Activated T-helper 1 cell treated with Interleukin-2 at 50 U/mL for 16 hours (primary cell): ENCODE results near the gene ABRAXAS1.
"Not testable (repeated sequence)": the region's sequence is repeated elsewhere in the genome, so short reads cannot be mapped to it uniquely, and the experiment has no call there.

ENCODE experiments used
- DNase-seq: peaks from one replicate; pipeline ENCODE4 v3.0.0-alpha.2; 2020; ENCODE audit warnings: low read depth

Gene ABRAXAS1

DNA sequence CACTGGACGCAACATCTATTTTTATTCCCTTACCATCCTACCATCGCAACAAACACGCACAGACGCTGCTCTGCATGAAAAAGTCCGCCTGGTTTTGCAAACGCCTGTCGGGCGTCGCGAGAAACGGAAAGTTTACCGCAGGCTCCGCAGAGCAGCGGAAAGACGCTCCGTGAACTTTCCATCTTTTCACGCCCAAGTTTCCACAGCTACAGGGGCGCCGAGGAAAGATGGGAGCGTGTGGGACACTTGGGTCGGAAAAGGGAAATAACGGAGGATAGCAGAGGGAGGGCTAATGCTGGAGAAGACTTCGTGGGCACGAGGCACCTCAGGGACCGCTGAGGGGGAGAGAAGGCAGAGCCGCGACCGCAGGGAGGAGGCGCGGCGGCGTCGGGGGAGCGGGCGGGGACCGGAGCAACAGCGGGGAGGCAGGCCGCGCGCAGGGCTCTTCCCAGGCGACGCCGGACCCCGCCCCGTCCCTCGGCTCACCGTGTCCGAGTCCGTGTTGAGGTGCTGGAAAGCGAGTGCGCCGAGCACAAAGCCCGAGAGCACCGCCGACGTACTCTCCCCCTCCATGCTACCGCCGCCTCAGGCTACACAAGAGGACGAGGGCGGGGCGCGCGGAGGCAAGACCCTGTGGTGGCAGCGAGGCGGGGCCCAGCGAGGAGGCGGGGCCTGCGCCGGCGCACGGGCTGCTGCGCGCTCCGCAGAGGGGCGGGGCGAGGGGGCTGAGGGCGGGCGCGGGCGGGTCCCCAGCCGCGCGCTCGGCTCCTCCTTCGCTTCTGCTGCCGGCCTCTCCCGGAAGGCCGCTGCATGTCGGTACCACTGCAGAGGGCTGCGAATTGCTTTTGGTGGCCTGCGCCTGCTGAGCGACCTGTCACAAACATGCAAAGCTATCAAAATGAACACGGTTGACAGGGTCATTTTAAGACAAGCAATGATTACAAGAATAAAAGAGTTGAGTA is at the start of gene ABRAXAS1:
Gene ABRAXAS1 (minus strand): TSS at position 601 of the 962 bp plus-strand sequence. CDS start 28 bp downstream, at position 573.
- DNase-seq: peak; percentile 93

DNA sequence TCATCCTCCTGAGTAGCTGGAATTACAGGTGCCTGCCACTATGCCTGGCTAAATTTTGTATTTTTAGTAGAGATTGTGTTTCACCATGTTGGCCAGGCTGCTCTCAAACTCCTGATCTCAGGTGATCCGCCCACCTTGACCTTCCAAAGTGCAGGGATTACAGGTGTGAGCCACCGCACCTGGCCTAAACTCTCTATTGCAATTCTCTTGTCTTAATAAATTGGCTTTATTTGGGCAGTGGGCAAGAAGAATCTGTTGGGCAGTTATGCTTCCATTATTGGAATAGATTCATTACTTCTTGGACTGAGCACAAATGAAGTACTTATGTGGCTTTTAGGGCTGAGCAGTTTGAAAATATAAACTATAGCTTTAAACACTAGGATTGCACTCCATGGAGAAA is 42.8 kb upstream of the ABRAXAS1 start:
- no peak for DNase-seq

DNA sequence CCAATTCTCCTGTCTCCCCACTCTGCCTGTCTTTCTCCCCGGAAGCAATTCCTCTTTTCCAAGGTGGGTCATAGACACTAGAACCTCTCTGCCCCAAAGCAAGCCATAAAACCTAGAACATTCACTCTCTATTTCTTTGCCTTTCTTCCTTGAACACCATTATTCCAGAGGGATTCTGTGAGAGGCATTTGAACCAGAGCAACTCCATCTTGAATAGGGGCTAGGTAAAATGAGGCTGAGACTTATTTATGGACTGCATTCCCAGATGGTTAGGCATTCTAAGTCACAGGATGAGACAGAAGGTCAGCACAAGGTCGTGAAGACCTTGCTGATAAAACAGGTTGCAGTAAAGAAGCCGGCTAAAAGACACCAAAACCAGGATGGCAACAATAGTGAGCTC is 37.3 kb upstream of the ABRAXAS1 start:
- DNase-seq: no peak

DNA sequence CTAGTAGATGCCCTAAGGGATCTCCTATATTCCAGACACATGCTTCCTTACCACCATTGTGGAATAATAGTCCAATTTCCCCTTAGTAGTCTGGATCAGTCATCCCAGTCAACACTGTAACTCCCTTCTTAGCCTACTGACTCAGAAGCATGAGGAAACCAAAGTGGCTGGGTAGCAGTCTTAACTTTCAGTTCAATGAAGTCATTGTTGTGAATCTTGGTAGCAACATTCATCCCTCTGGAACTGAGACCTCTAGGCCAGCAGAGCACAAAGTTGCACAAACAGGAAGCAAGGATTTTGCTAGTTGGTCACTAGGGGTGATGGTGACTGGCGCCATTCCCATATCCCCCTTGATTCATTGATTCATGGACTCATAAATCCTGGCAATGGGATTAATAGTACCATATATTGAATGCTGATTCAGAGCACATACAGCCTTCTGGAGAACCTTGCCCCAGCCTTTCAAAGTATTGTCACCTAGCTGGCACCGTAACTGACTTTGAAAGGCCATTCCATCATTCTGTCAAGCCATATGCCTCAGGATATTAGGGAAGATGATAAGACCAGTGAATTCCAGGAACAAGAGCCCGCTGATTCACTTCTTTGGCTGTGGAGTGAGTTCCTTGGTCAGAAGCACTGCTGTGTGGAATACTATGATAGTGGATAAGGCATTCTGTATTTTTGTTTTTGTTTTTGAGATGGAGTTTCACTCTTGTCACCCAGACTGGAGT is 31.3 kb upstream of the ABRAXAS1 start:
- DNase-seq: no peak

DNA sequence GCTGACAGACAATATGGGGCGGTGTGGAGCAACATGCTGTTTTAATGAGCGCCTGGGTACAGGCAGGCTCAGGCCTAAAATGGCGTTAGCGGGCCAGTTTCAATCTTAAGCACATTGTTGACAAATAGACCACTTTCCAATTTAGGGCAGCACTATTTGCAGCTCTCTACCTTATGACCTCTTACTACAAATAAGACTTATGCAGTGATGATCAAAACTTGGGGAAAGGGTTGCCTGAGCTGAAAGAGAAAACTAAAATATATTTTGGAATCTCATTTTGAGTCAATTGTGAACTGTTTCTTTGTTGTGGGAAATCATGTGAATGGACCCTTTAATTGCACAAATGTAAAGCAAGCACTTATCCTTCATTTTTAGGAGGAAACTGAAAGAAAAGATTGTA is 25.5 kb upstream of the ABRAXAS1 start:
- DNase-seq: no peak

DNA sequence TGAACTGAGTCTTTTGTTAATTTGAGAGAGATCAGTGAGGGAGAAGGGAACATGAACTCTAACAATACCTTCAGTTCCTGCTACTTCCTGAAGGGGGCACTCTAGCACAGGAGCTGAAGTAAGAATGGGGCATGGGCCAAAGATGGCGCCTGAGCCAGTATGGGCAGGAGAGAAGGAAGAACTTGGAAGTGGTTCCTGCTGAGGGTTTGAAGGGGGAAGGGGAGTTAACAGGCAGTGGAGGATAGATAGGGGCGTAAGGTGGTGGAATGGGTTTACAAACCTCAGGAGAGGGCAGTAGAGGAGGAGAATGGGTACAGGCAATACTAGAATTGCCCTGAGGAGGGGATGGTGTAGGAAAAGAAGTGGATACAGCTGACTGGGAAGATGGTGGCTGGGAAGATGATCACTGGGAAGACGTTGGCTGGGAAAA is 24.3 kb upstream of the ABRAXAS1 start:
- peak; percentile 20 for DNase-seq

DNA sequence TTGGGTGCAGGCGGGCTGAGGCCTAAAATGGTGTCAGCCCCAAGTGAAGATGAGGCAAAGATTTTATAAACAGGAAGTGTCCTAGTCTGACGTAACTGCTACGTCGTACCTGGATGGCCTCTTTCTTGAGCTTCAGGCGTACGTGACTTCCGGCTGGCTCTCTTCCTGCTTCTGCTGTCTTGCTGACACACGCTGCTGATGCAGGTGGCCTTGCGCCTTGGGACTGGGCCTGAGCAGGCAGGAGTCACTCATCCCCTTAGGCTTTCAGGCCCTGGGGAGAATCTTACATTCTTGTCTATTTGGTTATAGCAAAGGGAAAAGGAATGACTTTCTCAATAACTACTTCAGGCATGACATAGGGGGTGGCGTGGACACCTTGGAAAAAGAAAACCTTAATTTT is 20.1 kb upstream of the ABRAXAS1 start:
- no peak for DNase-seq

DNA sequence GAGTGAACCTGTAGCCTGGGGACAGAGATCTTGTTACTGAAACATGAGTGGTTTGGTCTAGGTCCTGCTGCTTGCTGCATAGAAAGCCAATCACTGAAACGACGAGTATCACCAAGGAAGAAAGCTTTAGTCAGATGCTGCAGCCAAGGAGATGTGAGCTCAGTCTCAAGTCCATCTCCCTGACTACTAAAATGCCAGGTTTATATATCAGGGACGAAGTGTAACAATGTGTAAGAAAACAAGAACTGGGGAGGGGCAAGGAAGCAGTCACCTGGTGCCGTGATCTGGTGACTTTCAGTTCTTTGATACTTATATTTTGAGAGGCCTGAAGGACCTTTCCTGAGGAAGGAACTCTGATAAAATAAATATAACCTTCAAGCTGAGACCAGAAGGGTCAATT is 19.6 kb upstream of the ABRAXAS1 start:
- no peak for DNase-seq

DNA sequence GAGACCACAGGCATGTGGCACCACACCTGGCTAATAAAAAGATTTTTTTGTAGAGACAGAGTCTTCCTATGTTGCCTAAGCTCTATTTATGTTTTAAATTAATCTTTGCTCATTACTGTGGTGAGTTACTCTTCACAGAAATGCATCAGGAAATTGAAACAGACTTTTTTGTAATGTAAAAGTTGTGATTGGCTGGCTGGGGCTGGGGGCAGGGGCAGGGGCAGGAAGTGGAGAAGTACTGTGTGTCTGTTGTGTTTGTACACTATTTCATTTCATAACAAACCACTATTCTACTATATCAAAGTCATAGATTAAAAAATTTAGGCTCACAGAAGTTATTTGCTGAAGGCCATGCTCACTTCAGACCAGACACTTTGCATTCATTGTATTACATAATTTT is 19.1 kb upstream of the ABRAXAS1 start:
- DNase-seq: peak; percentile 19

DNA sequence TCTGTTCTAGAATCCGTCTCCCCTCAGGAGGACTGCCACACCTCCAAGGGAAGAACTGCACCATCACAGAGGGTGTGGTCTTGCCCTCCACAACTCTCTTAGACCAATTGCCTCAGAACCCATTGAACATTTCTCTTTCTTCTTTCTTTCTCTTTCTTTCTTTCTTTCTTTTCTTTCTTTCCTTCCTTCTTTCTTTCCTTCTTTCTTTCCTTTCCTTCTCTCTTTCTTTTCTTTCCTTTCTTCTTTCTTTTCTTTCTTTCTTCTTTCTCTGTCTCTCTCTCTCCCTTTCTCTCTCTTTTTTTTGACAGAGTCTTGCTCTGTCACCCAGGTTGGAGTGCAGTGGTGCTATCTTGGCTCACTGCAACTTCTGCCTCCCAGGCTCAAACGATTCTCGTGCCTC is 16.8 kb upstream of the ABRAXAS1 start:
- DNase-seq: not testable (repeated sequence)

DNA sequence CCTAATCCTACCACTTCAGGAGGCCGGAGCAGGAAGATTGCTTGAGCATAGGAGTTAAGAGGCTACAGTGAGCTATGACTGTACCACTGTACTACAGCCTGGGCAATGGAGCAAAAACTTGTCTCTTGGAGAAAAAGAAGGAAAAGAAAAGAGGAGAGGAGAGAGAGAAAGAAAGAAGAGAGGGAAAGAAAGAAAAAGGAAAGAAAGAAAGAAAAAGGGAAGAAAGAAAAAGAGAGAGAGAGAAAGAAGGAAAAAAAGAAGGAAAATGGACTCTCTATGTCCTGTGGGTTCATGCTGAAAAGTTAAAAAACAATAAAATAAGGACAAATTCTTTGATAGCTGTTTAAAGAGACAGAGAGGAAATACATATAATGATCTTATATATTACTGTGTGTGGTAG is 13.3 kb upstream of the ABRAXAS1 start:
- no peak for DNase-seq

DNA sequence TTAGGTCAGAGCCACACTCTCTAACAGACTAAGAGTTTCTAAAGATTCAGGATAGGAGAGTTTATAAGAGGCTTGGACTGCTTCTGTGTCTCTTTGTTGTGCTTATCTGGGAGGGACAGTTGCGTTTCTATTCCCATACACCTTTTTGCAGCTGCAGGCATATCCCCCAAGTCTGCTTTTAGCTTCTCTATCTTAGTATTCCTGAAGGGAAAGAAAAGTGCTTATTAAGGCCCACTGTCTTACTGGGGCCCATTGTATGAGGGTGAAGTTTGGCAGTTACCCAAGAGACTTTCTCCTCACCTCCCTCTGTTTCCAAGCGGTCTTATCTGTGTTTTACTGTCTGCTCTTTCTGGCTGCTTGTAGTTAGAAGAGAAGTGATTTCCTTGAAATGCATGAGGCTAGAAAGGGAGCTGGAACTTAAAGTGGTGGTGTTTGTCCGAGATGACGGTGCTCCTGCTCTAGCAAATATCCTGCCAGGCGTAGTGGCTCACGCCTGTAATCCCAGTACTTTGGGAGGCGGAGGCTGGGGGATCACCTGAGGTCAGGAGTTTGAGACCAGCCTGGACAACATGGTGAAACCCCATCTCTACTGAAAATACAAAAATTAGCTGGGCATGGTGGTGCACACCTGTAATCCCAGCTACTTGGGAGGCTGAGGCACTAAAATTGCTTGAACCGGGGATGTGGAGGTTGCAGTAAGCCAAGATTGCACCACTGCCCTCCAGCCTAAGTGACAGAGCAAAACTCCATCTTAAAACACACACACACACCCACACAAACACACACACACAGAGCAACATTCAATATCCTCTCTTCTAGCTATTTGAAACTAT is 11.4 kb upstream of the ABRAXAS1 start:
- not testable (repeated sequence) for DNase-seq

DNA sequence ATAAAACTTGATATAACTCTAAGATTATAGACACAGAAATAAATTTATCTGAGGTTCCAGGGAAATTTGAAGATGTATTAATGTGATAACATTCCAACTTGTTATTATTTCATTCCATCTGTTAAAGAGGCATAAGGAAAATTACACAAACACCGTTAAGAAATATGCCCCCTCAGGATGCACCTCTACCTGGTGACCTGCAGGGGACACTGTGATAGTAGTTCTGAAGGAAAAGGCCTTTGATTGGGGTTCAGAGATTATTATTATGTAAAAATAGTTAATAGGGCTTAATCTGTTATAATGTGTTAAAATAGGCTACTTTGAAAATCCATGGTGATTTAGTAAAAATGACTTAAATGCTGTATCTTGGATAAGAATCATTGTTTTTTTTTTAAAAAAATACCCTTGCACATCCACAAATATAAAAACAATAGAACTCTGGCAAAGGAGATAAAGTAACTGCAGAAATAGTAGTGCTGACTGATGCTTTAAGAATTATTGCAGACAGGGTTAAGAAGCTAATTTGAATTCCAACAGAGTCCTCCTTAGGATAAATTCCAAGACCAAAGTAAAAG is 6.1 kb upstream of the ABRAXAS1 start:
- DNase-seq: no peak

DNA sequence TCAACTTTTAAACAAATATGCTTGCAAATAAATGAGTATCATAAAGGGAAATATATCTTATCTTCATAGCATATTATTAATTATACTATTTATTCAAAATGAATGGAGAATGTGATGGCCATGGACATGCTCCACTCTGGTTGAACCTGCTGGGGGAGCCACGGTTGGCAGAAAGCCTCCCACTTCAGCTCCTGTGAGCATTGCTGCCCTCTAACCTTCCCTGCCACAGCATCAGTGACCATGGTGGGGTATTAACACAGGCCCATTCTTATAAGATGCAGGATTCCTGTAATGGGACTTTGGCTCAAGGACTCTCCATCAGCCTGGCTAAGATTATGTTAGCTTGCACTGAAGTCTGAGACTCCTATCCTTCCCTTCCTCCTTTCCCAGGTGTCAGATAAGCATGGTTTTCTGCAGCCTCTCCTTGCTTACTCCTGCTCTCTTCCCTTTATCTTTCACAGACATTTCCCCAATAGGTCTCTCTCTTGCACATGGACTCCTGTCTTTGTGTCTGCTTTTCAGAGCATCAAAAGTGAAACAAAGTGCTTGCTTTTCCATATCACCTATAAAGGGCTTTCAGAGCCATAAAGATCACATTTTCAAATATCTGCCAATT is 4.9 kb upstream of the ABRAXAS1 start:
- no peak for DNase-seq

DNA sequence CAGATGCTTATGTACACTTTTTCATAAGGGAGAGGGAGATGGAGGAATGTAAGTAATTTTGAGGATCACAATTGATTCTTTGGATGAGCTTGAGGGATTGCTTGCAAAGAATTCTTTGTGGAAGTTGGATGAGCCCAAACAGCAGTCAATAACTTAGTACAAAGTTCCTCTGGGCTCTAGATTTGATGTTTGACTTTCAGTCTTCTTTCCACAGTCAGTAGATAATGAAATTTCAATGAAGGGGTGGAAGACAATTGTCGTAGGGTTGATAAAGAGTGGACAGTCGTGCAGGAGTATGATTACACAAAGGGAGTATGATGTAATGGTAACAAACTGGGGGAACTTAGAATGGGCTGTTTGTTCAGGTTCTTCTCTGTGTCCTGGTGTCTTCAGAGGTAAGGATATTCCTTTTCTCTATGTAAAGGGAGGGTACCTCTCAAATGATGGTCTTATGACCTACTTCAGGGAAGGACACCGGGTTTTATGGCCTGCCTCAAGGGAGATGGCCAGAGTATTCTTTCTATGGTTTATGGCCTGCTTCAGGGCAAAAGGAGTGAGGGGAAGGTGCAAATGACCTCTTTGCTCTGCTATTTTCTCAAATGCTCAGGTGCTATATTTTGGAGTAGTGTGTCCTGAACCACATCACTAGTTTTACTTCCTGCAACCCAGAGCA is 1.7 kb upstream of the ABRAXAS1 start:
- no peak for DNase-seq

DNA sequence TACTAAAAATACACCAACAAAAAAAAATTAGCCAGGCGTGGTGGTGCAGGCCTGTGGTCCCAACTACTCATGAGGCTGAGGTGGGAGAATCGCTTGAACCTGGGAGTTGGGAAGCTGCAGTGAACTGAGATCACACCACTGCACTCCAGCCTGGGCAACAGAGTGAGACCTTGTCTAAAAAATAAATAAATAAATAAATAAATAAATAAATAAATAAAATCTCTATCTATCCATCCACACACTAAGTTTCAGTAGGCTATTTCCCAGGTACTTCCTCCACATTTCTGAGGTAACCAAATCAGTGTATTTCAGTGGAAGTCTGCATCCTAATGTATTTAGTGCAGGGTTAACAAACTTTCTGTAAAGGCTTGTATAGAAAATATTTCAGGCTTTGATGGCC is 10.9 kb downstream of the ABRAXAS1 start:
- no peak for DNase-seq

DNA sequence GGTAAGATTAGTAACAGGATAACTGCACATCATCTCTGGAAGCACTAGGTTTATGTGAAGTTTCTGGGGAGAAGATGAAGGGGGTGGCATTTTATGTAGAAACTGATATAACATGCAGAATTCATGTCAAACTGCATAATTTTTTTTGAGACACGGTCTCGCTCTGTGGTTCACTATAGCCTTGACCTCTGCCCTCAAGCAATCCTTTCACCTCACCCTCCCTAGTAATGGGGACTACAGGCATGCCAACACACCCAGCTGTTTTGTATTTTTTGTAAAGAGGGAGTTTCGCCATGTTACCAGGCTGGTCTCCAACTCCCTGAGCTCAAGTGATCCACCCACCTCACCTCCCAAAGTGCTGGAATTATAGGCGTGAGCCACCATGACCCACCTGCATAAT is 11.5 kb downstream of the ABRAXAS1 start:
- no peak for DNase-seq

DNA sequence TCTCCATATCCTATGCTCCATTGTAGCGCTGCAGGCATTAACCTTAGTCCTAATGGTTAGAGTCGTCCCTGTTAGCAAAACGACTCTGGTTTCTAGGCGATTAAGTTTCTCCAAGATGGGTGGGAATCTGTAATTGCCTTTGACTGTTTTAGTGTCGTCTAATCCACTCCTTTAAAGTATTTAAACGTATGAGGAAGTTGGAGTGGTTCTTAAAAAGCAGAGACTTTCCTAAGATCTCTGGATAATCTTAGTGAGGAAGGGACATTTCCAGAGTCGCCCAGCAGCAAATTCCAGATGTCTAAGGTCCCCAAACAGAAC is 28.8 kb downstream of the ABRAXAS1 start:
- no peak for DNase-seq

DNA sequence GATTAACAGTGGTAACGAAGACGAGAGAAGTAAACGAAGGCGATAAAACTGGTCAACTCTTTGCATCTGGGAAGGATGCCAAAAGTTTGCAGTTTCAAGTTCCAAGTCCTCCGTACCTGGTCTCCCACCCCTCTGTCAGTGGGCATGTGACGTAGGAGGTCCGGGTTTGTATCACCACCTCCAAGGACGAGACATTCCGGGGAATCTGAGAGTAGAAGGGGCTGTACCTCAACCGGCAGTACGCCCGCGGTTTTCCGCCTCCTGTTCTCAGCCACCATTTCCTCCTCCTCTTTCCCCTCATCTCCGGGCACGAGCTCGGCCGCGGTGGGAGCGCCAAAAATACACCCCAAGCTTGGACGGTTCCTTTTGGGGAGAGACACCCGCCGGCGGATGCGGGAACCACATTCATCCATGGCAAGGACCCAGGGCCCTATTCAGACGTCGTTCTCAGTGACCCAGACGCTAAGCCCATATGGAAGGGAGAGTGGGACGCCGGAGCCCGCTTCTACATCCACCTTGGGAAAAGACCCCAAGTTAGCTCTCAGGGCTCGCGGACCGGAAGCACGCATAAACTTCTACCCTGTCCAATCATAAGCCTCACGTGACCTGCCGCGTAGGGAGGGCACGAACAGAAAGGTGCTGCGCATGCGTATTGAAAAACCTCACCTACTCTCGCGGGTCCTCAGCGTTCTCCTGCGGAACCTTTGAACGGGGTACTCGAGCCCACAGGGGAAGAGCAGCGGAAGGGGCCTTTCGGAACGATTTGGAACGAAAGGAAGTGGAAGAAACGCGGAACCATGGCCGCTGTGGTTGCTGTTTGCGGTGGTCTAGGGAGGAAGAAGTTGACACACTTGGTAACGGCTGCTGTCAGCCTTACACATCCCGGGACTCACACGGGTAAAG is 29.4 kb downstream of the ABRAXAS1 start, which contains the start of the genes HELQ and MRPS18C:
Gene HELQ (minus strand): TSS at position 543 of the 903 bp plus-strand sequence. CDS start 130 bp downstream, at position 413.
Gene MRPS18C (plus strand): TSS at position 778 of the 903 bp plus-strand sequence. CDS start 20 bp downstream, at position 798.
- DNase-seq: peak; percentile 88

DNA sequence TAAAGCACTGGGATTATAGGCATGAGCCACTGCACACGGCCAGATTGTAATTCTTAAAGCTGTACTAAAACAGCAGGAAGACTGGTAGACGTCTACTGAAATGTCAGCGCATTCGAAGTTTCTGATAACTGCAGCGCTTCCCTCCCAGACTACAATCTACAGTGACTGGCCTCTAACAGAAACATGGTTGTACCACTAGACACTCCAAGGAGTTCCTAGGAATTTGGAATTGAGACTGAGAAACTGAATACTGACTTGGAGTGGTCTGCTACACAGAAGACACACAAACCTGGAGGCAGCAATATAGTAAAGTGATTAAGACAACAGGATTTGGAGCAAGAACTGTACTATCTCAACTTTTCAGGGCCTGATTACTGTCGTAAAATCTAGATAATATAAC is 30.2 kb downstream of the ABRAXAS1 start:
- no peak for DNase-seq
